DMS153 treated with DMSO at 0.1 percent for 48 hours (cell line): ENCODE measurements around the gene MYBPH.

Experiments used
- DNase-seq: peaks from one replicate; lab custom pipeline; 2025; ENCODE audit not compliant: unreplicated experiment; lab: John Stamatoyannopoulos, UW

MYBPH gene

GRCh38 chr1:203200916-203201315 lies 25.3 kb upstream of the MYBPH start:
- no peak for DNase-seq

- no peak for DNase-seq
Measured at GRCh38 chr1:203199816-203200571, 24.4 kb upstream of the MYBPH start.

- no peak for DNase-seq
Measured at GRCh38 chr1:203199481-203199815, 23.8 kb upstream of the MYBPH start.

- no peak for DNase-seq
Measured at GRCh38 chr1:203199002-203199401, 23.4 kb upstream of the MYBPH start.

- no peak for DNase-seq
Measured at GRCh38 chr1:203197625-203198024, 22.0 kb upstream of the MYBPH start.

- DNase-seq, result no peak
Measured at GRCh38 chr1:203196371-203196770, 20.7 kb upstream of the MYBPH start.

GRCh38 chr1:203190949-203191348 lies 15.3 kb upstream of the MYBPH start:
- no peak for DNase-seq

- DNase-seq, result no peak
Measured at GRCh38 chr1:203189951-203190352, 14.3 kb upstream of the MYBPH start.

GRCh38 chr1:203188686-203189232 lies 13.1 kb upstream of the MYBPH start:
- no peak for DNase-seq

- no peak for DNase-seq
Measured at GRCh38 chr1:203187689-203188264, 12.2 kb upstream of the MYBPH start.

- DNase-seq, result no peak
Measured at GRCh38 chr1:203187304-203187685, 11.7 kb upstream of the MYBPH start.

GRCh38 chr1:203186446-203187303 lies 11.0 kb upstream of the MYBPH start, which contains the start of gene CHI3L1:
Gene CHI3L1, minus strand, starts transcription at chr1:203186704. Its CDS starts 81 bp downstream, at chr1:203186623.
- no peak for DNase-seq

- no peak for DNase-seq
Measured at GRCh38 chr1:203186091-203186445, 10.4 kb upstream of the MYBPH start.

- no peak for DNase-seq
Measured at GRCh38 chr1:203185585-203185984, 10.0 kb upstream of the MYBPH start.

GRCh38 chr1:203185061-203185461 lies 9.4 kb upstream of the MYBPH start:
- no peak for DNase-seq

GRCh38 chr1:203184467-203184866 lies 8.8 kb upstream of the MYBPH start:
- no peak for DNase-seq

GRCh38 chr1:203183828-203184227 lies 8.2 kb upstream of the MYBPH start:
- DNase-seq, result no peak

GRCh38 chr1:203182387-203182953 lies 6.8 kb upstream of the MYBPH start:
- DNase-seq, result no peak

- no peak for DNase-seq
Measured at GRCh38 chr1:203181586-203182386, 6.2 kb upstream of the MYBPH start.

- DNase-seq, result no peak
Measured at GRCh38 chr1:203180611-203181330, 5.1 kb upstream of the MYBPH start.
